ENCODE results near the gene AFF3.
"Not testable (repeated sequence)": the region's sequence is repeated elsewhere in the genome, so short reads cannot be mapped to it uniquely, and the experiment has no call there.

Gene AFF3

GRCh38 chr2:100106460-100106859, 35.9 kb downstream of the AFF3 start:
- DNase-seq (ENCODE audit: low spot score) = no peak

- DNase-seq (ENCODE audit: low spot score) = no peak
Observed at GRCh38 chr2:100105678-100106054, 36.7 kb downstream of the AFF3 start.

- DNase-seq (ENCODE audit: low spot score) = no peak
Observed at GRCh38 chr2:100104718-100105677, 37.4 kb downstream of the AFF3 start.

DNA sequence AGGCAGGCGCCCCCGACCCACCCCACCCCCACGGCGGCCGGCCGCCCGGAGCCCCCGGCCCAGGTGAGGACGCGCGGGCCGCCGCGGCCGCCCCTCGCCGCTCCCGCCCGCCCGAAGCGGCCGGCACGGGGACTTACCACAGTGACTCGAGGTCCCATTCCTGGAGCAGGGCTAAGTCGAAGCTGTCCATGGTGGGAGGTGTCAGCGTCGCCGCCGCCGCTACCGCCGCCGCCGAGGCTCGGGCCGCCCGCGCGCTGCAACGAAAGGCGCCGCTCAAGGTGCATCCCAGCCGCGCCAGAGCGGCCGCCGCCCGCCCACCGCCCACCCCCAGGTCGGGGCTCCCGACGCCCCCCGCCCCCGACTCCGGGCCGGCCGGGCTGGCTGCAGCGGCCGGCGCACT, 38.1 kb downstream of the AFF3 start:
- not testable (repeated sequence) for DNase-seq (ENCODE audit: low spot score)

DNA sequence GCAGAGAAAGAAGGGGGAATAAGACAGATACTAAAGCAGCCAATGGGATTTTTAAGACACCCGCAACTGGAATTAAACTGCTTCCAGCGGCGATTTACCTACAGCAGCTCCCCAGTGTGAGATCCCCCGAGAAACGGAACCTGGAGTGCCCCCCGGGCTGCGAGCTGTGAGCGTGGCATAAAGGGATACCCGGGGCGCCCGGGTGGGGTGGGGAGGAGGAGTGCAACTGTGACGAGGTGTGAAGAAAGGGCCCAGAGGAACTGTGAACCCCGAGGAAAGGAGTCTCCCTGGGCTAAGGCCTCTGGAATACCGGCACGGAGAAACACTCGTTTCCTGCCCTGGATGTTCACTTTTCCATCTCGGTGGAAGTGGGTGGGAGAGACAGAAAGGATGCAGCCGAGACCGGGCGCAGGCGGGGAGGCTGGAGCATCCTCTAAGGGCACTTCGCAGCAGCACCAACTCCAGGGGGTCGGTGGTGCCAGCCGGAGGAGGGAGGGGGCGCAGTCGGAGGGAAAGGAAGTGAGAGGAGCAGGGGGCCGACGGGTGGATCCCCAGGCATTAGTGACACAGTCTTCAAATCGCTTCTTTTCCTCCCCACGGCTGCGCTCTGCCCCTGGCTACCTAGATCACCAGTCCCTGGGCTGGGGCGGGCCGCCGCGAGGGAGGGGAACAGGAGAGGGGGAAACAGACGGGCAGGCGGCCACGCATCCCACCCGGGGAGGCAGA, 38.7 kb downstream of the AFF3 start:
- not testable (repeated sequence) for DNase-seq (ENCODE audit: low spot score)

DNA sequence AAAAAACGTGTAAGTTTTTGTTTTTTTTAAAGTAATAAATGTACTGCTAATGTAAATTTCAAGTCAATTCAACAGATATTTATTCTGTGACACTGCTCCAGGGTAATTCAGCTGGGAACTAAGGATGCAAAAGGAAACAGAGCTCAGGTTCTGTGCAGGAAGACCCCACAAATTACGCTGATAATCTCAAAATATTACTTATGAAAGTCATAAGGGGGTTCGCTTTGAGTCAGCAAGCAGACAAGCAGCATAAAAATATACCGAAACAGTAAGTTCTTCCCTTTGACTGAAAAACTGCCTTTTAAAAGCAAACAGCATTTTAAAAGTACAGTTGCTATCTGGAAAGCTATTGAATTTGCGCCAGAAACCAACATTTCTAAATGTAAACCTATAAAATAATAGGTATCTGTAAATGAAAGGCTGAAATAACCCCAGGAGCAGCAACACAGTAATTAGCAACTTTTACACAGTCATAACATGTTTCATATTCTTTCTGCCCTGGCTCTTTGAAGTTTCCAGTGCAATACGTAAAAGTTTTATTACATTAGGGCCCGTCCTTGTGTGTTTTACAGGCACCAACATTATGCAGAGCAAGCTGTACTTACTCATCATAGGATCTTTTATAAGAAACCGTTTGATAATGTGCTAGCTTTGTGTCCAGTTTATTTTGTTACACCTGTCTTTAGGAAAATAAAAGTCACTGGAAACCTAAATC, 39.8 kb downstream of the AFF3 start:
- DNase-seq (ENCODE audit: low spot score) = not testable (repeated sequence)

DNA sequence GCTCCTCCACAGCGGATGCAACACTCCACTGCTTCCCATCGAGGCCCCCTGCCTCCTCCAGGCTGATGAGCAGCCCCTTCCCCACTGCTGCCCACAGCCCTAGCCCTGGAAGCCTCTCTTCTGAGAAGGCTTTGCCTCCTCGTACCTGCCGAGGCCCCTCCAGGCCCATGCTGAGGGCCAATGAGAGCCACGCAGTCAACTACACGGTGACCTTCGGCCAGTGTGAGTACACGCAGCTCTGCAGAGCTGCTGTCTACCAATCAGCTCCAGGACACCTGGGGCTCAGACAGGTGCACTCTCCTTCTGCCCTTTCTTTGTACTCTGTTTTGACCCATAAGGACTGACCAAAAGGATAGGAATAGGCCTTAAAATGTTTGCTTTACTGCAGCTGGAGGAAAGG, 43.5 kb downstream of the AFF3 start:
- not testable (repeated sequence) for DNase-seq (ENCODE audit: low spot score)

GRCh38 chr2:100097611-100098294, 44.6 kb downstream of the AFF3 start:
- DNase-seq (ENCODE audit: low spot score) = not testable (repeated sequence)

DNA sequence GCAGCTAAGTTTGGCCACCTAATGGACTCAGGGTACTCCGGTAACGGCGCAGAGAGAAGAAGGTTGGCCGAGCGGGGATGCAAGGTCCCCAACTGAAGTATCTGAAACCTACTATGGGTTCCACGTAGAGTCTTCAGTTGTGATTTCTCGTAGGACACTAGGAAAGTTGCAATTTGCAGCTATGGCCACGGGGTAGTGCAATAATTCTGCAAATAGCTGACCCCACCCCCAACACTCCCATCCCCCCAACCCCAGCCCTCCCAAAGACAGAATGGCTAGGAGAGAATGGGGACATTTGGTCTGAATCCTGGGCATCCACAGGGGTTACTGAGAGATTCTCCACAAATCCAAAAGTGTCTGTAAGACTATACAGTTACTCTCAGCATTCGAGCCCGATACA, 46.5 kb downstream of the AFF3 start:
- DNase-seq (ENCODE audit: low spot score) = not testable (repeated sequence)

DNA sequence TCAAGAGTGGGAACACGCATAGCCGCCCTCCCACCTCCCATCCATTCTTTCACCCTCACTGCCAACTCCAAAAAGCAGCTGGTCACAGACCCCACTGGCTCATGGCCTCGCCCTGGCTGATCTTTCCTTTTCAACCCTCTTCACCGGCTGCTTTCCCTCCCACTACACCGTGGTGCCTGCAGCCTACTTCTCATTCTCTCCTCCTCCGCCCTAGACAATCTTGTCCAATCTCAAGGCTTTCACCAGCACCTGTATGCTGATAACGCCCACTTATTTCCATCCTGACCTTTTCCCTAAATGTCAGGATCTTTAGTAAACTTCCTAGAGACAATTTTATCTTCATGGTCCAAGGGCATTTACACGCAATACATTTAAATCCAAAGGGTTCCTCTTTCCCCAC, 50.6 kb downstream of the AFF3 start:
- not testable (repeated sequence) for DNase-seq (ENCODE audit: low spot score)

DNA sequence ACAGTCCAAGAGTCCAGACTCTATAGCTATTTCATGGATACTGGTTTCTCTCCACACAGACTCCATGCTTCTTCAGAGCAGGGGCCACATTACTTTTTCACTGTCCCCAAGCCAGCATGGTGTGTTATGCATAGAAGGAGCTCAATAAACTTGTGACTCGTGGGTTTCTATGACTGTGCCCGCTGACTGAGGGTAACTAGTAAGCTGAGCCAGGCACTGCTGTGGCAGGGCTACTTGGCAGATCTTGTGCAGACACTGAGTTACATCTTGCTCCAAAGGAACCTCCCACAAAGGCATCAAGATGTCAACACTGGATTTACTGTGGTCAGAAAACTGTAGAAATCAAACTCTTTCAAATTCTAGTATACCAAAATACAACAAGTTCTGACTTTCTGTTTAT, 56.6 kb downstream of the AFF3 start:
- not testable (repeated sequence) for DNase-seq (ENCODE audit: low spot score)

DNA sequence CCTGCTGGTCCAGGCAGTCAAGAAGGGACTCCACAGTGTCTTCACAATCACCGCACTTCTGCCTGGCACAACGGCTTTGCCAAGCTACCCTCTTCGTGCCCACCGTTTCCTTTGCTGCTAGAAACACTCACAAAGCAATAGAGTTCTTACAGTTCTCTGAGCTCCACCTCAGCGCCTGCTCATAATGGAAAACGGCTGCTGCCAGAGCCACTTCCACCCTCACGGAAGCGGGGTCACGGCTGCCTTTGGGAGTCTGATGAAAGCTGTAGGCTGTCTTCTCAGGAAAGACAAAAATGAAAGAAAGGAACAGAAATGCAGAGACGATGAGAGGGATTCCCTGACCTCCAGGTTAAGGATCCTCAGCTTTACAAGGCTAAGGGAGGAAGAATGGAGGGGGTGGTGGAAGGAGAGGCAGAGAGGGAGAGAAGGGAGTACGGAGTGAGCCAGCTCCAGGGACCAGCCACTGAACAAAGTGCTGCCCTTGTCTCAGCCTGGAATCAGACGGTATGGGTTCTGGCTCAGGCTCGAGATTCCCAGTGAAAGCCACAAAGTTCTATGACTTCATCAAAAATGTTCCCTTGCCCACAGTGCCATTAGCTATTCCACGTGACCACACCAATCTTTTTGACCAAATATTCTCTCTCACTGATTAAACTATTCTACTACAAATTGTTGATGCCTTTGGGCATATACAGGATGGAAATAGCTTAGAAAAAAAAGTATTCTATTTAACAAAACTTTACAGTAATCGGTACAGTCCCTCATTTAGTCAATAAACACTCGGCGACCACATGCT, 58.8 kb downstream of the AFF3 start:
- DNase-seq (ENCODE audit: low spot score) = not testable (repeated sequence)

- DNase-seq (ENCODE audit: low spot score) = not testable (repeated sequence)
Observed at GRCh38 chr2:100082302-100082978, 60.0 kb downstream of the AFF3 start.

GRCh38 chr2:100077935-100078334, 64.5 kb downstream of the AFF3 start:
- DNase-seq (ENCODE audit: low spot score) = no peak

DNA sequence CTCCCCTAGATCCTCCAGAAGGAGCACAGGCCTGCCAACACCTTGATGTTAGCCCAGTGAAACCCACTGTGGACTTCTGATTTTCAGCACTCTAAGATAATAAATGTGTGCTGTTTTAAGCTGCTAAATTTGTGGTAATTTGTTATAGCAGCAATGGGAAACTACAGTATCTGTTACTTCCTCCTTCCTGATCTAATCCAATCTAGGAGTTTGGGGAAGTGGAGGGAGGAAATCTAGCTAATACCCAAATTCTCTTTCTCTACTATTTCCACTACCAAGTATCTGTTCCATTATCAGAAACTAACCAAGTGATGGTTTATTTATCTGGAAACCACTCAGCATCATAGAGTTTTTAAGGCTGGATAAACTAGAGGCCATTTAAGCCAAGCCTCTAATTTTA, 64.9 kb downstream of the AFF3 start:
- no peak for DNase-seq (ENCODE audit: low spot score)

GRCh38 chr2:100075532-100075931, 66.9 kb downstream of the AFF3 start:
- no peak for DNase-seq (ENCODE audit: low spot score)

GRCh38 chr2:100073110-100073509, 69.3 kb downstream of the AFF3 start:
- no peak for DNase-seq (ENCODE audit: low spot score)

DNA sequence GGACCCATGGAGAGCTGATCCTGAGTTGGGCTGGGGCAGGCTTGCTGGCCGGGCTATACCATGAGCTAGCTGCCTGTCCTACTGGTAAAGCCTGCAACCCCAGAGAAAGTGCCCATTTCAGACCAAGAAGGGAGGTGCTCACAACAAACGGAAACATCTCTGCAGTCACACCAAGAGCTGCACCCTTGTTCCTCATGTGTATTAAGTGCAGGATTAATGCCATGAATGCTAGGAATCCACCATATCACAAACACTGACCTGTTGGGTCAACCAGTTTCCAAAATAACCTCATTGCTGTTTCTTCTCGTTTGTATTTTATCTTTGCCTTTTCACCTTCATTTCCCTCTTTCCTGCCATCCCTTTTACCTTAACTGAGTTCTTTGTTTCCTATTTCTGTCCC, 69.9 kb downstream of the AFF3 start:
- DNase-seq (ENCODE audit: low spot score) = no peak

- no peak for DNase-seq (ENCODE audit: low spot score)
Observed at GRCh38 chr2:100071335-100072043, 70.9 kb downstream of the AFF3 start.

GRCh38 chr2:100070078-100070477, 72.3 kb downstream of the AFF3 start:
- no peak for DNase-seq (ENCODE audit: low spot score)
